Fibroblast of the aortic adventitia (primary cell): ENCODE data around the gene MYO1B. TPM values are rescaled to one million over a fixed set of nuclear protein-coding genes. Genes with fewer than 3 reads are reported as not detected.

Experiments used
- DNase-seq: peaks from one replicate; pipeline ENCODE4 v3.0.0-alpha.2; 2010; ENCODE audit warnings: low read depth
- H3K4me3 ChIP-seq: 2 replicates; pipeline ENCODE4 v1.5.1; 2011; ENCODE audit warnings: low read depth, mild to moderate bottlenecking, control low read depth, low read length, moderate library complexity
- total RNA-seq: library from RNA; depleted of rRNA; stranded (reverse); fragments of >200 nt; gene quantifications from 2 replicates; pipeline ENCODE4 v1.2.3, GENCODE V29; 2012; ENCODE audit warnings: low replicate concordance
- TF ChIP-seq, protein P1 (sequence below): IDR thresholded peaks from 2 replicates; pipeline ENCODE4 v1.5.1; 2011; ENCODE audit warnings: mild to moderate bottlenecking, low read length, control low read depth, inconsistent platforms; ENCODE audit not compliant: insufficient read depth

Gene MYO1B
- total RNA-seq, 1 donor, result 103 TPM

DNA sequence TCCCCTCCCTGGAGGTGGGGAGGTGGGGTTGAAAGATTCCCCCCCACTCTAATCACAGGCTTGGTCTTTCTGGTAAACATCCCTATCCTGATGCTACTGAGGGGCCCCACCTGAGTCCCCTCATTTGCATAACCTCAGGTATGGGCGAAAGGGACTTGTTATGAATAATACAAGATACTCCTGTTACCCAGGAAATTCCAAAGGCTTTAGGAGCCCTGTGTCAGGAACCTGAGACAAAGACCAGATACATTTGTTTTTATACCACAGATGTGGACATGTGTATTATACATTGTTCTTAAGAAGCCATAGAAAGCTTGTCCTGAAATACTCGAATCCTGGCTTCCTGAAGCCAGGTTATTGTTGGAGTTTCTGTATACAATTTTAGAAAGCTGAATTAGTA is 62.8 kb downstream of the MYO1B start:
- DNase-seq, result no peak
- no peak overlapping the region for H3K4me3 ChIP-seq
- TF ChIP-seq, protein P1, sequence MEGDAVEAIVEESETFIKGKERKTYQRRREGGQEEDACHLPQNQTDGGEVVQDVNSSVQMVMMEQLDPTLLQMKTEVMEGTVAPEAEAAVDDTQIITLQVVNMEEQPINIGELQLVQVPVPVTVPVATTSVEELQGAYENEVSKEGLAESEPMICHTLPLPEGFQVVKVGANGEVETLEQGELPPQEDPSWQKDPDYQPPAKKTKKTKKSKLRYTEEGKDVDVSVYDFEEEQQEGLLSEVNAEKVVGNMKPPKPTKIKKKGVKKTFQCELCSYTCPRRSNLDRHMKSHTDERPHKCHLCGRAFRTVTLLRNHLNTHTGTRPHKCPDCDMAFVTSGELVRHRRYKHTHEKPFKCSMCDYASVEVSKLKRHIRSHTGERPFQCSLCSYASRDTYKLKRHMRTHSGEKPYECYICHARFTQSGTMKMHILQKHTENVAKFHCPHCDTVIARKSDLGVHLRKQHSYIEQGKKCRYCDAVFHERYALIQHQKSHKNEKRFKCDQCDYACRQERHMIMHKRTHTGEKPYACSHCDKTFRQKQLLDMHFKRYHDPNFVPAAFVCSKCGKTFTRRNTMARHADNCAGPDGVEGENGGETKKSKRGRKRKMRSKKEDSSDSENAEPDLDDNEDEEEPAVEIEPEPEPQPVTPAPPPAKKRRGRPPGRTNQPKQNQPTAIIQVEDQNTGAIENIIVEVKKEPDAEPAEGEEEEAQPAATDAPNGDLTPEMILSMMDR, result no peak

DNA sequence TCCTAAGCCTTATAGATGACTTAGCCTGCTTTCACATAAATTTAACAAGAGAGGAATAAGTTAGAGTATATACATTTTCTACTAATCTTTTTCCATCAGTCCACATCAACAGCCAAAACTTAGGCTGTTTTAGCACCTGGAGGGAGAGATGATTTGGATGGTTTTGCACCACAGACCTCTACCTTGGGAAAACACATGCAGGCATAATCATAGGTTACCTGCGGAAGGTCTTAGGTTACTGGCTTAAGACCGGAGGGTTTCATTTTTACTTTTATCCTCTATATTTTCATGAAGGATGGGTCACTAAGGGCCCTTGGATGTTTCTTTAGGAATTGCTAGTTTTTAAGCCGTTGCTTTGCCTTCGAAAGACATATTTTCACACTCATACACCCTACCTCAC is 66.0 kb downstream of the MYO1B start:
- TF ChIP-seq, protein P1, result no peak
- DNase-seq, result no peak
- H3K4me3 ChIP-seq, result no peak overlapping the region

DNA sequence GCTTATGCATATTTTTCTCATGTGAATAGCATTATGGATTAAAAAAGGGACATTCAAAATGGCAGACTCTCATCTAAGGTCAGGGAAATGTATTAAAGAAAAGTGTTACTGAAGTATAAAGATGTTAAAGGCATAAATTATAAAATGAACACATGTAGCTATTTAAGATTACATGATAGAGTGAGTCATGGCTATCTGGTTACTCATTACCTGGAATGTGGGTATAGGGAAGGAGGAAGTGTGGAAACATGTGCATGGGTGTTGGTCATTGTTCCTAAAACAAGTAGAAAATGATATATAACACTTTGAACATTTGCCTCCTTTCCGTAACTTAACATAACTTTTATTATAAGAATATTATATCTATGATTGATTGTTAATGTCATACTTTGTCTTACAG is 66.4 kb downstream of the MYO1B start:
- peak; percentile 86 for DNase-seq
- no peak overlapping the region for H3K4me3 ChIP-seq
- TF ChIP-seq, protein P1, result no peak

DNA sequence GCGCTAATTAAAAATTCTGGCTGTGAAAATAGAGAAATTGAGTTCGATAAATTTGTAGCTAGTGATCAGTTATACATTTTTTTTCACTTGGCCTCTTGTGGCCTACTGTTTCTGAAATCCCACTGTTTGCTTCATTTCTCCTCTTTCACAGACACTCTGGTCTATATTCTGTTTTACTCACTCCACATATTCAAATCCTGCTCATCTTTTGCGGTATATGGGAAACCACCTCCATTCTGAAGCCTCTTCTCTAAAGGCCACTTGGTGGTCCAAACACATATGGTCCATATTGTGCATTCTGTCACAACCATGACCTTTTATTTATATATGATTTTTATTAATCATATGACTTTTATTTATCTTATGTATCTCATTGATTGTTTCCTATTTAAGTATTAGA is 67.0 kb downstream of the MYO1B start:
- no peak for DNase-seq
- no peak overlapping the region for H3K4me3 ChIP-seq
- TF ChIP-seq, protein P1, result no peak

DNA sequence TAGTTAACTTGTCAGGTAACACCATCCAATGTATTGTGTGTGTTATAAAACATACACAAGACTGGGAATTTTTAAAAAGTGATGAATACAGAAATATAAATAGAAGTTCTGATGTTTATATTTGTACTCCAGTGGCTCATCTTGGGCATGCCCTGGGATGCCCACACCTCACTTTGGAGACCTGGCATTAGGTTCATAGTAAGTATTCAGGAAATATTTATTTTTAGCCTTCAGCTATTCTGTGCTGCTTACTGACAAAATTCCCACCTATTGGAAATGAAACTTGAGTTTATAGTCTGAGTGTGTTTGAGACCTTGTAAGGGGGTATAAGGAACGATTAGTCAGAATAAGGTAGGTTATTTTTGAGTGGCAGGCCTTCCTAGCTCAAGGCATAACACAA is 67.5 kb downstream of the MYO1B start:
- TF ChIP-seq, protein P1, result no peak
- H3K4me3 ChIP-seq, result no peak overlapping the region
- no peak for DNase-seq

DNA sequence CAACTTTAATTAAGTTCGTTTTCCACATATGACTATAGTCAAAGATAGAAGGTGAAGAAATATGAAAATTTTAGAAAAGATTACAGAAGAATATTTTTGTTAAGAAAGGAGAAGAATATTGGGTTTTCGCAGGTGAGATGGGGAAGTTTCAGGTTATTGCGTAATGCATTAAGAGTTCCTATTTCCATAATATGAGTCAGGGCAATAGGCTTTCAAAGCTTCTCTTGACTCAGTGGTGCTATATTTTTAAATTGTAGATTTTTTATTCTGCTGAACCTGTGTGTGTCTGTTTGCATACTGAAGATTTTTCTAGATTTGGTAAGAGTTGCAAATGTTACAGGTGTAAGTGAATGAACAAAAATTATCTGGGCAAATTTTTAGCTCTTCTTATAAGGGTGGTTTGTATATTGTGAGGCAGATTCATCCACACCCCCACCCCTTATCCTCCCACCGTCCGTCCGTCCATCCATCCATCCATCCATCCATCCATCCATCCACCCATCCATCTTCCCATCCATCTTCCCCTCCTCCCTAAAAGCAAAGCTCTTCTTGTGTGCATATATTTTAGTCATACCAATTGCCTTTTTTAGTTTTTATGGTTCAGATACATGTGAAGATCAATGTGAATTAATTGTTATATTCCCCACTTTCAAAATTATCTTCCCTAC is 69.6 kb downstream of the MYO1B start:
- no peak overlapping the region for H3K4me3 ChIP-seq
- TF ChIP-seq, protein P1, result no peak
- no peak for DNase-seq

DNA sequence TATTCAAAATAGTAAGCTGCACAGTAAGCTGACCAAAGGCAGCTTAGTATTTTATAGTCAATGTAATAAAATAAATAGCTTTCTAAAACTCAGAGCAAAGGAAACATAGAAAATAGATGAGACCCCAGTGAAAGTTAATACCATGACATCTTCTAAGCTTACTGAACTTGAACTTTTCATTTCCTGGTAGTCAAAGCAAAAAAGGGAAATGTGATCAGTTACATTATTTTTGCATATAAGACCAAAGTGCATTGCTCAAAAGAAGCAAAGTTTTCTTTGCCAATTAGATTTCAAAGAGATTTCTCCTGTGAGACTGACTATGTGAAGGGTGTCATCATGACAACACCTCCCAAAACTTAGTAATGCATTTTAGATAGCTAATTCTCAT is 70.2 kb downstream of the MYO1B start:
- no peak overlapping the region for H3K4me3 ChIP-seq
- TF ChIP-seq, protein P1, result no peak
- no peak for DNase-seq
